HG02852 (cell line): ENCODE measurements around the gene SEC61G.
A peak's percentile ranks its signal among the peaks of the same experiment; 100 is the strongest.

Source experiments
- ATAC-seq: cut with Tn5 transposase; IDR thresholded peaks from one replicate; pipeline ENCODE4 v1.9.1; 2021; ENCODE audit warnings: mild to moderate bottlenecking, moderate library complexity; ENCODE audit not compliant: unreplicated experiment

Gene SEC61G

GRCh38 chr7:54758702-54759592 is at the start of gene SEC61G:
Gene SEC61G, minus strand, starts transcription at chr7:54759211. Its CDS starts 1,623 bp downstream, at chr7:54757588.
- peak; percentile 95 for ATAC-seq

GRCh38 chr7:54802841-54803240 is 43.8 kb upstream of the SEC61G start:
- no peak for ATAC-seq

DNA sequence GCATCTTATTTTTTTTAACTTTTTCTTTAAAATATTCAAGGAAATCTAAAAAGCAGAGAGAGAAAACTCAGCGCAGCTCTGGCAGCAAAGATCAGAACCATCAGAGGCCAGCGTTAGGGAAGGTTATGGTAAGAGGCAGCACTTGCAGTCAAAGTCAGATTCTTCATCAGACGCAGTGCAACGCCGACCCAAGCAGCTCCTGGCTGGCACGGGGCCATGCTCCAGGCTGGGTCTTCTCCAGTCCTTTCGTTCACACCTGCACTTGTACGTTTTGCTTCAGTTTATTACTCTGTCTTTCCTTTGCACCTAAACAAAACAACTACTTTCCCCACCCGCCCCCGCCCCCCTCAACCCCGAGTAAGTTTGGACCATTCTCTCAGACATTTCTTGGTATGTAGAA is 43.1 kb upstream of the SEC61G start:
- ATAC-seq: no peak

DNA sequence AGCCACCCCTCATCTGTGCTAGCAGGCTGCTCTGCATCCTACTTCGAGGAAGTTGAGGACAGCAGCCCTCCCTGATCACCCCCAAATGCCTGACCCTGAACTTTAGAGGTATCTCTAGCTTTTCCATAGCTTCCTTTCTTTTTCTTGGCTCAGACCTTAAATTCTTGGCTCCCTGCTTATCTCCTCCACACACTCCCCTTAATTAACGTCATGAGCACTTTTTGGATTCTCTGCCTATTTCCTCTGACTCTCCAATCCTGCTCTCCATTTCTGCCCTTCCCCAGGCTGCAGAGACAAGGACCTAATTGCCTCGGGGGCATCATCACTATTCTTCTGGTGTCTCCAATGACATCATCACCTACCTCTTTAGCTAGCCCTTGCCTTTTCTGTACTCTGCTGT is 40.8 kb upstream of the SEC61G start:
- ATAC-seq: no peak

DNA sequence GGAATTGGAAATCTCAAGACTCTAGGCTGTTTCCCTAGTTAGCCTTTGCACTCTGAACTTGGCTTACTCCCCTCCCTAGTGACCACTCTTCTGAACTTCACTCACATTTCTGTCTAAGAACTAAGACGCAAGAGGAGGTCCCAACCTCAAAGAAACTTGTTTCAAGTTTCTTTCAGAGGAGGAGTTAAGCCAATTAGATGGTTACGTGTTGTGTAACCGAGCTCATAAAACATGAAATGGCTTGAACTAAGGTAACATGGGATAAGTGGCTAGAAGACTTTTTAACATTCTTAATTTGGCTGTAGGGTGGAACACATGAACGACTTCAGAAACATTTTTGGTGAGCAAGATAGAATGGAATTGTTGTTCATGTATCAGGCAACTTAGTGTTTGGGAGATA is 39.5 kb upstream of the SEC61G start:
- no peak for ATAC-seq

DNA sequence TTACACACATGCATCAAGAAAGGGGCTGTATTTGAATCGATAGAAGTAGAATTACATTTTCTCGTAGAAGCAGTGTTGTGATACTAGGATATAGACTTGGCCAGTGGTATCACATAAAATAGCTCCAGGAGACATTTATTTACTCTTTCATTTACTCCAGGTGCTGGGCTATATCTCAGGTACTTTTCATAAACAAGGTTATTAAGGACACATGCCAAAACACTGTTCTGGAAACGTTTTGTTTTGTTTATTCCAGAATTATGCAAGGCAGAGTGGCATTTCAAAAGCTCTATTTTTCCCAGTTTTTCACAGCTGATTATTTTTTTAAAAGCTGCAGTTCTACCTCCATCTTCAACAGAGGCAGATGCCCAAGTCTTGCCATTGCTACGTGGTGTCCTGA is 37.8 kb upstream of the SEC61G start:
- ATAC-seq: no peak

- ATAC-seq: no peak
Measured at GRCh38 chr7:54796150-54796549, 37.1 kb upstream of the SEC61G start.

DNA sequence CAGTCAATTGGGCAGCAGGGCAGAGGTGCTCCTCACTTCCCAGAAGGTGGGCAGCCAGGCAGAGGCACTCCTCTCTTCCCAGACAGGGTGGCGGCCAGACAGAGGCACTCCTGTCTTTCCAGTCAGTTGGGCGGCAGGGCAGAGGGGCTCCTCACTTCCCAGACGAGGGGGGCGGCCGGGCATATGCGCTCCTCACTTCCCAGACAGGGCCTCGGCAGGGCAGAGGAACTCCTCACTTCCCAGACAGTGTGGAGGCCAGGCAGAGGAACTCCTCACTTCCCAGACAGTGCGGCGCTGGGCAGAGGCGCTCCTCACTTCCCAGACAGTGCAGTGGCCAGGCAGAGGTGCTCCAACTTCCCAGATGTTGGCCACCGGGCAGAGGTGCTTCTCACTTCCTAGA is 33.4 kb upstream of the SEC61G start:
- no peak for ATAC-seq

DNA sequence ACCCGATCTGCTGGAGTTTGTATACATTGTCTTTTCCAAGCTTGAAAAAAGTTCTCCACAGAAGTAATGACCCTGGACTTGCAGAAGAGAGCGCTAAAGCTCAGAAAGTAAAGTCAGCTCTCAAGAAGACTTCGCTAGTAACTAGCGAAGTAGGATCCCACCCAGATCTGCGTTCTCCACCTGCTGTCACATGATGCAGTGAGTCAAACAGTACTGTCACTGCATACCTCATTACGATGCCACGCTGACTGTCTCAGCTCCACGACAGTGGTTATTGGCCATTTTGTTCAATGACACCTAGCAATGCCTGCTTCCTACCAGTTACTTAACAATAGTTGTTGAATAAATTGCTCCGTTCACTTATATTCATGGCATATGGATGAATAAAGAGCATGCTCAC is 29.7 kb upstream of the SEC61G start:
- ATAC-seq: peak; percentile 80

GRCh38 chr7:54785261-54785660 is 26.2 kb upstream of the SEC61G start:
- ATAC-seq: no peak

DNA sequence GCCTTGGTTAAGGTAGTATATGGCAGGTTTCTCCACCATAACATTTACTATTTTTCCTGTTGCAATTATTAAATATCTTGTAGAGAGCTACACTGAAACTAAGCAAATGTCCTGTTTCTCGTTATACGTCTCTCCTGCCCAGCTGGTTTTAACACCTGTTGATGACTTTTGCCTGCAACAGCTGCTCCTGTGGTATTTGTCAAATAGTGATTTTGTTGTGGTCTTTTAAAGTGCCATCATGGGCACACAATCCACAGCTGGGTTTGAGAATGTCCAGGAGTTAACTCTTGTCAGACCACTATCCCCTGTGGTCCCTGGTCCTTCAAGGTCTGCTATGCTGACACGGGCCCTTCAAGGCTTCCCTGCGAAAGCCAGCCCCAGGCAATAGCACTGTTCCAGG is 24.9 kb upstream of the SEC61G start:
- ATAC-seq: no peak

DNA sequence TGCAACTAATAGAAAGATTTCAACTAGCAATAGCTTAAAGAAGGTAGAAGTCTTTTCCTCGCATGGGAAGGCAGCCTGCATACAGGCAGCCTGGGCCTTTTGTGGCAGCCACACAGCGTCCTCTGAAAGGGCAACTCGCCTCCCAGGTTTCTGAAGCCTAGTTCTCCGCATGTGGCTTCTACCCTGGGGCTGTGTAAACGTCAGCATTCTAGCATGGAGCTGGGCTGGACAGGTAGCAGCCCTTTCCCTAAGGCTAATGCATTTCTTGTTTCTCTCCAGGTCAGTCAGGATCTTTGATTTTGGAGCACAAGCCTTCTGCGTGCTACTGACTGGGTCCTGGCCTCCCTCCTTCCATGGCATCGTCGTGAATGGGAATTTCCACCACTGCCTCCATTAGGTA is 23.8 kb upstream of the SEC61G start:
- ATAC-seq: no peak

DNA sequence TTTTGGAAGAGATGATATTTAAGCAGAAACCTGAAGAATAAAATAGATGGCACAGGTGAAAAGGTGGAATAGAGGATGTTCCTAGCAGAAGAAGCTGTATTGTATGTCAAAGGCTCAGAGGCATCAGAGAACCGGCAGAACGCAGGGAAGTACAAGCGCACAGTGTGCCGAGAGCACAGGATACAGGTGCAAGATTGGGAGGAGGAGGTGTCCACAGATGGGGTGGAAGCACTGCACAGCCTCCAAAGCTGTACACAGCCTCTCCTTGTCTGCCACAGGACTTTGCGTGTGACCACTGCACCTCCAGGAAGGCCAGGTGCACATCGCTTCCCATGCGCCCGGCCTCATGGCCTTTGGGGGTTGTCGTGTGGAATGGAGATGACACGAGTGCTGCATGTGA is 23.3 kb upstream of the SEC61G start:
- no peak for ATAC-seq

DNA sequence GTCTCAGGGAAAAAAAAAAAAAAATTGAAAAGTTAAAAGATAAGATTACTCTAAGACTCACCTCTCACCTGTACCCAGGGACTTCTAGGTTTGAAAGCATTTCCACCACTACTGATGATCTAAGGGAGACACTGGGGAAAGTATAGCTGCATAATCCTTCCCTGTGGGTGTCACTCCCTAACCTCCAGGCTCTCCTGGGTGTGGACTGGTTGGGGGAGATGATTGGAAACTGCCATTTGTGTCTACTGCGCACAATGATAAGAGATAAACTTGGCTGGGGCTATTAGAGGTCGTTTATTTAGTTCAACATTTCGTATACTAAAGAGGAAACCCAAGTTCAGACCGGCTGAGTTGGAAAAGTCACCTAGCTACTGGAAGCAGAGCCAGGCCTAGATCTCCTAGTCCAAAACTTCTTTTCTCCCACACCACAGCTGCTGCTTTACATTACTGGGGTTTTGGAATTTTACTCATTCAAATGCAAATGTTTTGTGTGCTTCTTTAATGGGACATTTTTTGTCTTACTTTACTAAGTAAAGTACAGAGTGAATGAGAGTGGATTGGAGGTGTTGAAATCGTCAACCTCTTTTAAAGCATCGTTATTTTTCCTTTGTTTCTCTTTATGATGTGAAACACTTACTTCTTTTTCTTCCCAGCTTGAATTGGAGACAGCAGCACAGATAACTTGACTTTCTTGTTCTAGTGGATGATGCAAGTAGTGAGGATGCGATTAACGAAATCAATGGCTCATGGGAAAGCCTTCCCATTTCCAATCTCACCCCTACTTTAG is 22.3 kb upstream of the SEC61G start:
- no peak for ATAC-seq

GRCh38 chr7:54780490-54780889 is 21.5 kb upstream of the SEC61G start:
- no peak for ATAC-seq

DNA sequence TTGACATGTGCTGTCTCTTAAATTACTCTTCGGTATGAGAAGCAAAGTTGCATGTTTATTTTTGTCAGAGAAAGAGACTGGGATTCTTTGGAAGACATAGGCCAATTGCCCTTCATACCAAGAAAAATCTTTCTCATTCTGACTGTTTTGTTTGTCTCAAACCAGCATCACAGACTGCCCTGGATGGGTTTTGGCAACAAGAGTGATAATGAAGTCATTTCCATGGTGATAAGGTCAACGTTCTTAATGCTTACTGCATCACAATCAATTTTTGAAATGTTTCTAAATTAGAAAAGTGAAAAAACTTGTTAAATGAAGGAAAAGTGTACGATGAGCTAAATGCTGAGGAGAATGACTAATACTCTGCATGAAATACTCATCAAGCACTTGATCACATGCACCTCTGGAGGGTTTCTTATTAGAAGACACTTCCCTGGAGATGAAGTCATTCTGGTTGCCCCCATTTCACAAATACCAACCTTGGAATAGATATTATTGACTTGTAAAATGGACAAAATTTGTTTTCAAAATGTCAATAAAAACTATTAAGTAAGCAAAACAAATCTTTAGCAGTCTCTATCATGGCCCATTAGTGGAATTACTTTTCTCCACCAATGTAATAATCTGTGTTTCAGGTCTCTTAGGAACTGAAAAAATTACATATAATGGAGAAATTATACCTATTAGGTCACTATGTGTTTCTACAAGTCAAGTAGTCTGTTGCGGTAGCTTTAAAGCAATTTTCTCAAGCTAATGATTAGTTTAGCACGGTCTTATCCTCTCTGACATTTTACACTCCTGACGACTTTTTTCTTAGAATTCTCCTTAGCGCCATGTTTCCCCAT is 19.9 kb upstream of the SEC61G start:
- no peak for ATAC-seq

- ATAC-seq: no peak
Measured at GRCh38 chr7:54778166-54778565, 19.2 kb upstream of the SEC61G start.

- no peak for ATAC-seq
Measured at GRCh38 chr7:54774785-54775740, 16.1 kb upstream of the SEC61G start.

GRCh38 chr7:54773472-54774399 is 14.7 kb upstream of the SEC61G start:
- ATAC-seq: peak; percentile 94
